ENCODE data around the gene DPY19L3.
"Not testable (repeated sequence)": the region's sequence is repeated elsewhere in the genome, so short reads cannot be mapped to it uniquely, and the experiment has no call there.

Gene DPY19L3

DNA sequence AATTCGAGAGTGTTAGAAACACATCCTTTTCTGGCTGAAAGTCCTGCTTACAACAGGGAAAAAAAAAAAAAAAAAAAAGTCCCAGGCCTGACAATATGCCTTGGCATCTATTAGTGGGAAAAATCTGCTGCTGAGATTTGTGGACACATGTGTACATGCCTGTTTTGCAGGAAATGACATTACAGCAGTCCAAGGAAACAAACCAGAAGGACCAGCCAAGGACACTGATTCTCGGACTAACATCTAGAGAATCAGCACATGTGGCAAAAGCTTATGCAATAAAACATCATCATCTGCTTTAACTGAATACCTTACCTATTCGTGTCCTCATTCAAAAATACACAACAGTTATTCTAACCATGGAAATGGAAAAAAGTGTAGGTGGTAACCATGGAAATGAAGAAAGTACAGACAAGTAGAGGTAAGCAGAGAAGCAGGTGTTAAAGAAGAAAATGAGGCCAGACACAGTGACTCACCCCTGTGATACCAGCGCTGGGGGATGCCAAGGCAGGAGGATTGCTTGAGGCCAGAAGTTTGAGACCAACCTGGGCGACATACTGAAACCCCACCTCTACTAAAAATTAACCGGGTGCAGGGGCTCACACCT, 9.4 kb upstream of the DPY19L3 start:
- DNase-seq (ENCODE audit: low read depth, low spot score): no peak

DNA sequence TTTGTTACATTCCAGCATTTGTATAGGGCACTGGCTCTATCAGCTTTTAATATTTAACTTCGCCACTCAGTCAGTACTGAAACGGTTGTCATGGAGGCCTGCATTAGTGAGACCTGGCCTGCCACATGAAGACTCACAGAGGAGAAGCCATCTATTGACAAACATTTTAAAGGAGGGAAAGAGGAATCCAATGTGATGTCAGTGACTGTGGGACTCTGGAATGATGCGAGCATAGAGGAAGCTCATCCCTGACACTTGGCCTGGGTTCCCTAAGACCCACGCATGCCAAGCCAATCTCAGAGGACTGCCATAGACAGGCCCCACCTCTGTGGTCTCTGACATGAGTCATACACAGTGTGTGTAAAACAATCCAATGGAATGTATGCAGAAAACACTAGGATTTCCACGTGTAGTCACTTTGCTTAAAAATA, 7.9 kb upstream of the DPY19L3 start:
- no peak for DNase-seq (ENCODE audit: low read depth, low spot score)

DNA sequence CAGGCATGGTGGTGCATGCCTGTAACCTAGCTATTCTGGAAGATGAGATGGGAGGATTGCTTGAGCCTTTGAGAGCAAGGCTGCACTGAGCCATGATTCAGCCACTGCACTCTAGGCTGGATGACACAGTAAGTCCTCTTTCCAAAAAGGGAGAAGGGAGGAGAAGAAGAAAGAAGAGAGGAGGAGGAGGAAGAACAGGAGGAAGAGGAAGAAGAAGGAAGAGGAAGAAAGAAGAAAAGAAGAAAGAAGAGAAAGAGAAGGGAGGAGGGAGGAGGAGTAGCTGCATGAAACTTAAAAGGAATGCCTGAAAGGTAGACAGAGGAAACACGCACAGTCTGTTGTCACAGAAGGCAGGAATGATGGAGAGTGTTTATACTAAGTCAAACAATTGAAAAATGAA, 3.6 kb upstream of the DPY19L3 start:
- no peak for DNase-seq (ENCODE audit: low read depth, low spot score)

DNA sequence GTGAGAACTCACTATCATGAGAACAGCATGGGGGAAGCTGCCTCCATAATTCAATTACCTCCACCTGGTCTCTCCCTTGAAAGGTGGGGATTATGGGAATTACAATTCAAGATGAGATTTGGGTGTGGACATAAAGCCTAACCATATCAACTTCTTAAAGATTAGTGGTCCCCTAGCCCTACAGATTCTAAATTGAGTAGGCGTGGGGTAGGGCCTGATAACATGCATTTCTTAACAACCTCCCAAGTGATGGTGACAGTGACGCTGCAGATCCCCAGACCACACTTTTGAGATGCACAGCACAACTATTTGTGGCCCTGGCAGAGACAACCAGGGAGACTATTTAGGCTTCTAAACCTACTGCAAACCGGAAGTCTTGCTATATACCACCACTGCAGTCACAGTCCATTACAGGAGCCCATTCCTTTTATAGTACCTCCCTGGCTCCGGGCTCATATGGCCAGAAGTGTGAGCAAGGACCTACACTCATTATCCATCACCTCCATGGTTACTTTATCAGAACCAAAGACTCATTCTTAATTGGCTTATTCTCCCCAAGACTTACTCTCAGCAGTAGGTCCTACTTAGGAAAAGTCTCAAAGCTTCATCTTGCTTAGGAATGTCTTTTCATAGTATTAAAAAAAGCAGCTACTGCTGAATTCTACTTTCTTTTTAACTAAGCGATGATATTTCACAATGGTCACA, 2.1 kb upstream of the DPY19L3 start:
- DNase-seq (ENCODE audit: low read depth, low spot score): no peak

DNA sequence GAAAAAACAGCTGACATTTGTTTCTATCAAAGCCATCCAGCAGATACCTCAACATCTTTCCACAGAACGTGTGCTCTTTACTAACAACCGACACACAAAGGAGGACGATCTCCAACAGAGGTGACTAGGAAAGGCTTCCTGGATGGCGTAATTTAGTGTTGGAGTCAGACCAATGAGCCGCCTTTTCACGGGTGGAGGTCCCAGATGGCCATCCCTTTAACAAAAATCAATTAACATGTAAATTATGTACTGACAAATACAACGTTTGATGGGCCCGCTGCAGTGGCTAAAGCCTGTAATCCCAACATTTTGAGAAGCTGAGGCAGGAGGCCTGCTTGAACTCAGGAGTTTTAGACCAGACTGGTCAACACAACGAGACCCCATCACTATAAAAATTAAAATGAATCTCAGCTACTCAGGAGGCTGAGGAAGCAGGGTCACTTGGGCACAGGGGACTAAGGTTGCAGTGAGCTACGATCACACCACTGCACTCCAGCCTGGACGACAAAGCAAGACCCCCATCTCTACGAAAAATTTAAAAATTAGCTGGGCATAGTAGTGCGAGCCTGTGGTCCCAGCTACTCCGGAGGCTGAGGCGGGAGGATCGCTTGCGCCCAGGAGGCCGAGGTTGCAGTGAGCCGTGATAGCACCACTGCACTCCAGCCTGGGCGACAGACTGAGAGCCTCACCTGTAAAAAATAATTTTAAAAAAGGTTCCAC, 1.2 kb upstream of the DPY19L3 start:
- DNase-seq (ENCODE audit: low read depth, low spot score): no peak

DNA sequence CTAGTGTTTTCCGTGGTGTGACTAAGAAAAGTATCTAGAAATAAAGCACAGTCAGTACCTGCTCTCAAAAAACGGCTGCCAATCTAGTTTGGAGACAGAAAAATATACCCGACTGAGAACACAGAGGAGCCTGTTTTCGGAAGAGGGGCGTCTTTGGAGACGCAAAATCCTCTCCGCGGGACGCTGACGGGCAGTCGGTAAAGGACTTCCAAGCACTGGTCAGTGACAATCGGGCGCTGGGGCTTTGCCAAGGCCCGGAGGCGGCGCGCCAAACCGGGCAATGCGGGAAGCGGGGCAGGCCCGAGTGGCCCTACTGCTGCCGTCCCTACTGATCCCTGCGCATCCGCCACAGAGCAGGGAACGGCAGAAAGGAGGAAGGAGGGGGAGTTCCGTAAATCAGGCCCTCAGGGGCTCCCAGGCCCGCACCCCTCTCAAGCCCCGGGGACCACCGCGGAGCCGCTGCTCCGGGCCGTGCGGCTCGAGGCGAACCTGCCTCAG, 588 bp upstream of the DPY19L3 start:
- no peak for DNase-seq (ENCODE audit: low read depth, low spot score)

DNA sequence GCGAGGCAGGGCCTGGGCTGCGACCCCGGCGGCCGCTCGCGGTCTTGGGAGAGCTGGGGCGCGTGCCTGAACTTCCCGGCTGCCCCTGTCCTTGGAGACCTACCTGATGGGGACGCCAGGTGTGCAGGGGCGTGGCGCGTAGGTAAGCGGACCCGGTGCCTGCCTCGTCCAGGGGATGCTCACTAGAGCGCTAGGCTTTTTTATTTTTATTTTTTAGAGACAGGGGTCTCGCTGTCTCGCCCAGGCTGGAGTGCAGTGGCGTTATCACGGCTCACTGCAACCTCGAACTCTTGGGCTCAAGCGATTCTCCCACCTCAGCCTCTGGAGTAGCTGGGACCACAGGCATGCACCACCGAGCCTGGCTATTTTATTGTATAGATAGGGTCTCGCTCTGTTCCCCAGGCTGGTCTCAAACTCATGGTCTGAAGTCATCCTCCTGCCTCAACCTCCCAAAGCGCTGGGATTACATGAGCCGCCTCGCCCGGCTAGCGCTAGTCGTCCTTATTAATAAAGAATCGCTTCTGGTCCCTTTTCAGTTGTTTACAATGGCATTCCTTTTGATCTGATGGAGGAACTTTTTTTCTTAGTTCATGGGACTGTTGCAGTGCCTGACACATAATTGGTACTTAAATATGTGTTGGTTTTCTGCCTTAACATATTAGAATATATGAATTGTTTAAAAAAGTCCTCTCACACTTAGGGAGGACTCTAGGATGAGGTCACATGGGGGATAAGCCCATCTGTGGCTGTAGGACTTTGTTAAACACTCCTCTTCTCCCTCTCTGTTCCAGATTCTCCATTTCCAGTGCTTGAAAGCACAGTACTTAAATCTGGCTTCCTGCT, 812 bp downstream of the DPY19L3 start:
- no peak for DNase-seq (ENCODE audit: low read depth, low spot score)

DNA sequence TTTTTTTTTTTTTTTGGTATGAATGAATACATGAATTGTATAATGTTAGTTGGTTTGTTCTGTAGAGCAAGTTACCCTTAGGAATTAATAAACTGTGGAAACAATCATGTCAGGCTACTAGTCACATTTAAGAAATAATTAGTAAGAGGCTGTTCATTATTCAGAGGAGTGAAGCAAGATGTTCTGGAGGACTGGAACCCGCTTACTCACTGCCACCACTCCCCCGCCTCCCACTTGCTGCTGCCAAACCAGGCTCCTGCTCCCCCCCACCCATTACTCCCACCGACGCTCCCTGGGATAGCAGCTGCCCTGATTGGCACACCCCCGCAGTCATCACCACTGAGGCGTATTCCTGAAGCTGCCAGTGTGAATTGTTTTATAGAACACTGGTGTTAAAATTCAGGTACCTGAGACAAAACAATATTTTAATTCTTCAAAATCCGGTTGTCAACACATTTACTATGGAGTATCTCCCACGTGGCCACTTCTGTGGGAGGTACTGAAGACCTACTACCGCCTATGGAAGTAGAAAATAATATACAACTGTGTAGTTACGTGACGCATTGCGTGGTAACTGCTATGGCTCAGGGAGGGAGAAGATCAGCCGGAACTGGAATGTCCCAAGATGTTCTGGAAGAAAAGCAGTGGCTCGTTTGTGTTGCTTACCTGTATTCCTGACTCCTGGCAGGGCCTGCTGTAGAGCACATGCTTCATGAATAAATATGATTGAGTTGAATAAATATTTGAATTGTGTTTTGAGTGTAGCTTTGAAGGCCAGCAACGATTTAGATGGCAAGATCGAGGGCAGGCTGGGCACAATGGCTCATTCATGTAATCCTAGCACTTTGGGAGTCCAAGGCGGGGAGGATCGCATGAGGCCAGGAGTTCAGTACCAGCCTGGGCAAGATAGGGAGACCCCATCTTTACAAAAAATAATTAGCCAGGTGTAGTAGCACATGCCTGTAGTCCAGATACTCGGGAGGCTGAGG, 1.7 kb downstream of the DPY19L3 start:
- DNase-seq (ENCODE audit: low read depth, low spot score): no peak

DNA sequence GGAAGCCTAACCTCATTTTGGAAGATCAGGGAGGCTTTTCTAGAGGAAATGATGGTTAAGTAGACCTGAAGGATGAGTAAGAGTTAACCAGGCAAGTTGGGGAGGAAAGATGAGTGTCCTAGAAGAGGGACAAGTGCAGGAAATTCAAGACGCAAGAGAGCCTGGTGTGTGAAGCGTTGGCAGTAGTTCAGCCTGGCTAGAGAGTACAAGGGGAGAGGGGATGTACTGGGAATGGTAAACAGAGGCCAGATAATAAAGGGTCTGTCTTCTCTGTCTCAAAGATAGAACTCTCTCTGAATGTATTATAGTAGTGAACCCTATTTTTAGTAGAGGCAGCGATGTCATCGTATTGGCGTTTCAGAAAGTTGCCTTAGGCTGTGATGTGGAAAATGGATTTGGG, 9.7 kb downstream of the DPY19L3 start:
- no peak for DNase-seq (ENCODE audit: low read depth, low spot score)

DNA sequence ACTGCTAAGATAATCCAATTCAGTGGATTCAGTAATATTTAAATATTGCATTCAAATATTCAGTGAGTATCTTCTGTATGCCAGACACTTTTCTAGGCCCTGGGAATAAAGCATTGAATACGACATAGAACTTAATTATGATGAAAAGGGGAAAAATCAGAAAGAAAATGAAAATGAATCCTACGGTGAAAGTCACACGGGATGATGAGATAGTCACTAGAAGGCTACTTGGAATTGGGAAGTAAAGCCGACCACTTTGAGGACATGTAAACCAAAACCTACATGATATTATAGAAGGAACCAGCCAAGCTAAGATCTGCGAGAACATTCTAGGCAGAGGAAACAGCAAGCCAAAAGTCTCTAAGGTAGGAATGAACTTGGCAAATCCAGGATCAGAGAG, 10.1 kb downstream of the DPY19L3 start:
- no peak for DNase-seq (ENCODE audit: low read depth, low spot score)

DNA sequence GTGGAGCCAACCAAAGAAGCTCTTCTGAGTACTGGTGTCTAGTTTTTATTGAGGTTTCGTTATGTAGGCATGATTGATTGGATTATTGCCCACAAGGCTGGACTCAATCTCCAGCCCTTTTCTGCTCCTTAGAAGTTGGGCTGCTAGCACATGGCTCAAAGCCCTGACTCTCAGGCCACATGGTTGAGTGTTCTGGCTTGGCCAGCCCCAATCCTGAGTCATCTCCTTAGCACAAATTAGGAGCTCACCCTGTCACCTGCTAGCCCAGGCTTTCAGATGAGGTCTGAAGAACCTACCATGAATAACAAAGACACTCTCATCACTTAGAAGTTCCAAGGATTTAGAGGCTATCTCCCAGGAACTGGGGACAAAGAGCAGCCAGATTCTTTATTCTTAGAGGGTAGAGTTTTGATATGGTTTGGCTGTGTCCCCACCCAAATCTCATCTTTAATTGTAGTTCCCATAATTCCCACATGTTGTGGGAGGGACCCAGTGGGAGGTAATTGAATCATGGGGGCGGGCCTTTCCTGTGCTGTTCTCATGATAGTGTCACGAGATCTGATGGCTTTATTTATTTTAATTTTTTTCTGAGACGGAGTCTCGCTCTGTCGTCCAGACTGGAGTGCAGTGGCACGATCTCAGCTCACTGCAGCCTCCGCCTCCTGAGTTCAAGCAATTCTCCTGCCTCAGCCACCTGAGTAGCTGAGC, 11.3 kb downstream of the DPY19L3 start:
- no peak for DNase-seq (ENCODE audit: low read depth, low spot score)

DNA sequence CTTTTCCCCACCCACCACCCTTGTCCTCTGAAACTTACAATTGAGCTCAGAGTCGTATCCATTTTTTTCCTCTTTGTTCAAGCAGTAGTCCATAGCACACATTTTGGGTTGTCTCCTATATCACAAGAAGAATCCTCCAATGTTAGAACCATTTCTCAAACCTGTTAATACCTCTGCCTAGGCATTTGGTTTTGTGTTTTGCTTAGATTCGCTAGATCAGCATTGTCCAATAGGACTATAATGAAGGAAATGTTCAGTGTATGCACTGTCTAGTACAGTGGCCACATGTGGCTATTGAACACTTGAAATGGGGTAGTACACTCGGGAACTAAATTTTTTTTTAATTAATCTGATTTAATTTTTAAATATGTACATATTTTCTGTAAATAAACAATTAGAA, 12.6 kb downstream of the DPY19L3 start:
- DNase-seq (ENCODE audit: low read depth, low spot score): no peak

DNA sequence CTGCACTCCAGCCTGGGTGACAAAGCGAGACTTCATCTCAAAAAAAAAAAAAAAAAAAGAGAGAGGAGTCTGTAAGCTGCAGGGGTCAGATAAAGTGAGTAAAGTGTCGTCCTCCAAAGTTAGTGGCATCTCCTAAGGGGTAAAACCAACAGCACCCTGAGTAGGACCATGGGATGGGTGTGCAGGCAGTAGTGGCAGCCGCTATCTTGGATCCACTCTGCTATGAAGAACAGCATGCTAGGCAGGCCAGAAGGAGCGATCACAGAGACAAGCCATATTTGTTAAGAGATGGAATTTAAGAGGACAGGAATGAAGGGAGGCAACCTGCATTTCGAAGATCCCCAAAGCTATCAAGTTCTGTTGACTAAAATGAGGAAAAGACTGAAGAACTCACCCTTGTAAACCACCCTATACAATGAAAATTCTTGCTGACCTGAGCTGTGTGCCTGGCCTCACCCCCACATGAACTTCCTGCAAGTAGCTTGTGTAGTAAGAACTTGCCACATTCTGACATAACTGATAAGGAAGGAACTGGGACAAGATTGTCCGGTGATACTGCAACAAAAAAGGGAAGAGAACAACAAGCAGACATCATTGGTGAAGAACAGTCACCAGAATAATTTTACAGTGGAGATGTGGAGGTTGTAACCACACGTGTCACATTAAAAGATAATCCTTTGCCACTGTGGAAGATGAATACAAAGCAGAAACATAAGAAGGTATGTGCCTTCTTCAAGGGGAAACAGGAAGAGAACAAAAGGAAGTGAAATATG, 16.2 kb downstream of the DPY19L3 start:
- no peak for DNase-seq (ENCODE audit: low read depth, low spot score)

DNA sequence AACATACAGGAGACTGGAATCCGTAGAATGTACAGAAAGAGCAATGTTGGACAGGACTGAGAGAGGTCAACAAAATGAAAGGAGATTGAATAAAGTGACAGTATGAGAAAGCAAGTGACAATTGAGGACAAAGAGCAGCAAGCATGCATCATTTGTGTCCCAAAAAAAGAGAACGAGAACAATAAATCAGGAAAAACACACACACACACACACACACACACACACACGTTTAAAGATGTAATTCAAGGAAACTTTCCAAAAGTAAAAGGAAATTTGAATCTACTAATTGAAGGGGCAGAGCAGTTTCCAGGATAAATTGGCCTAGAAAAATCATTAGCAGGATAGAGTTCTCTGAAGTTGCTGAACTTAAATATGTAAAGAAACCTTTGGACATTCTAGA, 16.9 kb downstream of the DPY19L3 start:
- DNase-seq (ENCODE audit: low read depth, low spot score): no peak

DNA sequence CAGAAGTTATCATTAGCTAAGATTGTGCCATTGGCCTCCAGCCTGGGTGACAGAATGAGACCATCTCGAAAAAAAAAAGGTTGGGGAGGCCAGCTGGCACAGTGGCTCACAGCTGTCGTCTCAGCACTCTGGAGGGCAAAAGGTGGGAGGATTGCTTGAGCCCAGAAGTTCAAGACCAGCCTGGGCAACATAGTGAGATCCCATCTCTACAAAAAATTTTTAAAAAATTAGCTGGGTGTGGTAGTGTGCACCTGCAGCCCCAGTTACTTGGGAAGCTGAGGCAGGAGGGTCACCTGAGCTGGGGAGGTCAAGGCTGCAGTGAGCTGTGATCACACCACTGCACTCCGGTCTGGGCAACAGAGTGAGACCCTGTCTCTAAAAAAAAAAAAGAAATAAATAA, 18.4 kb downstream of the DPY19L3 start:
- DNase-seq (ENCODE audit: low read depth, low spot score): not testable (repeated sequence)

DNA sequence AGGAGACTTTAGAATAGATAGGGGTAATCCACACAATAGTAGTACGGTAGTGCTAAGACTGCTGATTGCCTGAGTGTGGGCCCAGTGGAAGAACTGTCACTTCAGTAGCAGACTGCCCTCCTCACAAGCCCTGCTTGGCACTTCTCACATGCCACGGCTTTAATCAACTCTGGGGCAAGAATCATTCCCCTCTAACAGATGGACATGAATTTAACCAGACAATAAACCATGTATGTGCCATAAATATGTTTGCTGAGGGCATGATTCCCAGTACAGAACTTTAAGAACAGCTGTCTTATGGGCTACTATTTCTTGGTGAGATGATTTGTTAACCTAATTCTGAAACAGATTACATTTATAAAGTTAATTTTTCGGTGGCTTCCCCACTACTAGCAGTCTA, 22.0 kb downstream of the DPY19L3 start:
- DNase-seq (ENCODE audit: low read depth, low spot score): no peak

DNA sequence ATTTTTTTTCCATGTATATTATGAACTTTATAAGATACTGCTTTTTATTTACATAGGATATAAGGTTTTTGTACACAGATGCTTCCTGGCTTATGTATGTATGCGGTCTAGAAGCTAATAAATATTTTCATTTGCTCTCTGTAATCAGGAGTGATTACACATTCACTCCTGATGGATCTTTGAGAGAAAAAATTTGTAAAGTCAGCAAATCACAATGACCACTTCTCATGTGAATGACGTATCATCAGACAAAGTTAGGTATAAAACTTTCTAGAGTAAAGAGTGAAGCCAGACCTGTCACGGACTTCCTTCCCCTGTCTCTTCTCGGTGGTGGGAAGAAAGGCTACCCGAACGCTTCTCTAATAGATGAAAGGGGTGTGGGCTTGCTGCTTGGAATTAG, 31.1 kb downstream of the DPY19L3 start:
- DNase-seq (ENCODE audit: low read depth, low spot score): no peak

DNA sequence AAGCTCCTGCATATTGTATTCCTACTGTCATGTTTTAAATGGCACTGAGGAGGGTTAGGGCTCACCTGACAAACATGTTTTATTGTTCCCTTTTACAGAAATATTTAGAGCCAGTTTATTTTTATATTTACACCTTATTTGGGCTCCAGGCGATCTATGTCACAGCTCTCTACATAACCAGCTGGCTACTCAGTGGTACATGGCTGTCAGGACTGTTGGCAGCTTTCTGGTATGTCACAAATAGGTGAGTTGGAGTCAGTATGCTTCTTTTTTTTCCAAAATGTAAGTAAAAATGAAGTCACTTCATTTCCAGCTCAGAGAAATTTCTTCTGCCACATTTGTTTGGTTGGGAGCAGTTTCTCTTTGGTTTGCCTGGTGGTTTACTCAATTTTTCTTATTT, 31.5 kb downstream of the DPY19L3 start:
- DNase-seq (ENCODE audit: low read depth, low spot score): no peak

DNA sequence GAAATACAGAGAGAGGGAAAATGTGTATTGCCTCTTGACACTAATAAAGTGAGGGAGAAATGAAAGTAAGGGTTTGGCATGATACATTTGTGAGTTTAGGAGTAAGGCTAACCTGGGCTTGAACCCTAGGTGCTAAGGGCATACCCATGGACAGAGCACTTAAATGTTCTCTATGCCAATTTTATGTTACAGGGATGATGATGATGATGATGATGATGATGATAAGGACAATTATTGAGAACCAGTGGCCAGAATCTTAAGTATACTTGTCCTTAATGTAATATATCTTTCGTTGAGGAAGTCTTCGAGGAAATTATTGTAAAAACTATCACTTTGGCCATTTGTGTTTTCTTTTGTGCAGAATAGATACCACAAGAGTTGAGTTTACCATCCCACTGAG, 33.2 kb downstream of the DPY19L3 start:
- no peak for DNase-seq (ENCODE audit: low read depth, low spot score)
